Astrocyte of the cerebellum (primary cell): ENCODE results near the gene PKD1L1.
A peak's percentile ranks its signal among the peaks of the same experiment; 100 is the strongest.

Source experiments
- DNase-seq: peaks from one replicate; pipeline ENCODE4 v3.0.0-alpha.2; 2011; ENCODE audit warnings: low read depth
- H3K4me3 ChIP-seq: 2 replicates; pipeline ENCODE4 v1.5.1; 2011; ENCODE audit warnings: mild to moderate bottlenecking, low read depth, low read length, moderate library complexity
- in situ Hi-C: cut with HindIII; loops from 2 replicates; pipeline ENCODE4 v1.10.0; 2017; ENCODE audit warnings: low sequenced_read_pairs
- TF ChIP-seq, protein P1 (sequence below): IDR thresholded peaks from 2 replicates; pipeline ENCODE4 v1.5.1; 2012; ENCODE audit warnings: low read length, low read depth, moderate library complexity, mild to moderate bottlenecking; ENCODE audit errors: missing control alignments

Gene PKD1L1

DNA sequence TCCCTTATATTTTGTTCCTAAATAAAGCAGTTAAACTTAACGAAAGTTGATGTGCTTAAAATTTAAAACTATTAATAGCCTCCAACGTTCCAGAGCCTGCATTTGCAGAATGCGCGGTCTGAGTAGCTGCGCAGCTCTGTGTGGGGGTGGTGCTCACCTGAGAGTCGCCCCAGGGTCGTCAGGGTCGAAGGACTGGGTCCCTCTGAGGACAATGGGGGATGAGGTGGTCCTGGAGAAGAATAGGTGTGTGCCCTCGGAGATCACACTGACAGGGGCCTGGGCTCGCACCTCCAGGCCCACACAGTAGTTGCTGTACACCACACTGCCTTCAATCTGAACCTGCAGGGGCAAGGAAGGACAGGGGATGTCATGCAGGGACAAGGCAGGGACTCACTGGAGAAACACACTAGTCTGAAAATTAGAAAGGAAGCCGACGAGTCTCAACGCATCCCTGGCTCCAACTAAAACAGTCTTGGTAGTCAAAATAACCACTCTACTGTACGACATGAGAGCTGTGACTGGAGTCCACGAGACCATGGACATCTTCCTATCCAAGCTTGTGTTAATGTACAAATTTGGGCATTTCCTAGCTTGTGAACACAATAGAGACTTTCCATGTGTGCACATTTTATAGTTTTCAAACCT is 54.4 kb downstream of the PKD1L1 start:
- DNase-seq: no peak
- H3K4me3 ChIP-seq: no peak overlapping the region
- in situ Hi-C loops: loop anchor here (10.0 kb wide), 1 partner anchor 61 kb away; no protein-coding TSS in a partner anchor
- TF ChIP-seq, protein P1, sequence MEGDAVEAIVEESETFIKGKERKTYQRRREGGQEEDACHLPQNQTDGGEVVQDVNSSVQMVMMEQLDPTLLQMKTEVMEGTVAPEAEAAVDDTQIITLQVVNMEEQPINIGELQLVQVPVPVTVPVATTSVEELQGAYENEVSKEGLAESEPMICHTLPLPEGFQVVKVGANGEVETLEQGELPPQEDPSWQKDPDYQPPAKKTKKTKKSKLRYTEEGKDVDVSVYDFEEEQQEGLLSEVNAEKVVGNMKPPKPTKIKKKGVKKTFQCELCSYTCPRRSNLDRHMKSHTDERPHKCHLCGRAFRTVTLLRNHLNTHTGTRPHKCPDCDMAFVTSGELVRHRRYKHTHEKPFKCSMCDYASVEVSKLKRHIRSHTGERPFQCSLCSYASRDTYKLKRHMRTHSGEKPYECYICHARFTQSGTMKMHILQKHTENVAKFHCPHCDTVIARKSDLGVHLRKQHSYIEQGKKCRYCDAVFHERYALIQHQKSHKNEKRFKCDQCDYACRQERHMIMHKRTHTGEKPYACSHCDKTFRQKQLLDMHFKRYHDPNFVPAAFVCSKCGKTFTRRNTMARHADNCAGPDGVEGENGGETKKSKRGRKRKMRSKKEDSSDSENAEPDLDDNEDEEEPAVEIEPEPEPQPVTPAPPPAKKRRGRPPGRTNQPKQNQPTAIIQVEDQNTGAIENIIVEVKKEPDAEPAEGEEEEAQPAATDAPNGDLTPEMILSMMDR: no peak

DNA sequence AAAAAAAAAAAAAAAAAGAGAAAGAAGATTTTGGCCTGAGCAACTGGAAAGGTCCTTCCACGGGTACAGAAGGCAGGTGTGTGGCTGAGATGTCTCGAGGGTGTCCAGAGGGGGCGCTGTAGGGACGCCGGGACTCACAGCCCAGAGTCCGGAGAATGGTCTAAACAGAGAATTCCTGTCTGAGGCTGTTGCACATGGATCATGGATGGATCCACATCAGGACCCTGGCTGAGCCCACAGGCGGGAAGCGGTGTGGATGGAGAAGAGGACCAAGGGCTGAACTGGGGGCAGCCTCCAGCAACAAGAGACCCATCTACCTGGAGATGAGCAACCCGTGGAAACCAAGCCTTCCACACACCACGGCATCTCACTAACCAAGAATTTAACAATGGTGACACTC is 55.0 kb downstream of the PKD1L1 start:
- H3K4me3 ChIP-seq: no peak overlapping the region
- no peak for DNase-seq
- TF ChIP-seq, protein P1: peak; percentile 20
- in situ Hi-C loops: loop anchor here (10.0 kb wide), 1 partner anchor 62 kb away; no protein-coding TSS in a partner anchor

- TF ChIP-seq, protein P1: no peak
- no peak for DNase-seq
- in situ Hi-C loops: loop anchor here (10.0 kb wide), 1 partner anchor 64 kb away; no protein-coding TSS in a partner anchor
- H3K4me3 ChIP-seq: no peak overlapping the region
Observed at GRCh38 chr7:47890606-47891005, 57.7 kb downstream of the PKD1L1 start.

DNA sequence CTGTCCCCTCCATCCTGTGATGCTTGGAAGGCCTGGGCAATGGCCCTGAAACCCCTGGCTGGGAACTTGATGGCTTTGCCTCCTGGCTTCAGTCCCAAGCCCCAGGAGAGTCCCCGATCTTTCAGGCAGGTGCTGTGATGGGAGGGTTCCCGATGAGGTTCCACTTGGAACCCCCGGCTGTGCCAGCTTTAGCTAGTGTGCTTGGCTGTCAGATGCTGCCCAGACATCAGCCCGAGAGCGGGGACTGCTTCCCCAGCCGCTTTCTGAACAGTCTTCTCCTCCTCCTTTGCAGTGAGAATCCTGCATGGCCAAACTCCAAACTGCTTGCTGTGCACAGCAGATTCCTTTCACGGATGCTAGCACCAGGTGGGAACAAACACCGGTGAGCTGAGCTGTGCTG is 58.1 kb downstream of the PKD1L1 start:
- H3K4me3 ChIP-seq: no peak overlapping the region
- TF ChIP-seq, protein P1: no peak
- DNase-seq: no peak
- in situ Hi-C loops: loop anchor here (10.0 kb wide), 1 partner anchor 65 kb away; no protein-coding TSS in a partner anchor

GRCh38 chr7:47889723-47890122 is 58.5 kb downstream of the PKD1L1 start:
- H3K4me3 ChIP-seq: no peak overlapping the region
- DNase-seq: no peak
- in situ Hi-C loops: loop anchor here (10.0 kb wide), 1 partner anchor 65 kb away; no protein-coding TSS in a partner anchor
- TF ChIP-seq, protein P1: no peak

GRCh38 chr7:47888371-47889265 is 59.6 kb downstream of the PKD1L1 start:
- no peak for DNase-seq
- H3K4me3 ChIP-seq: no peak overlapping the region
- TF ChIP-seq, protein P1: no peak
- in situ Hi-C loops: no loop called here
